Left ventricle myocardium superior (tissue), 1 donor: Measurements from ENCODE around the gene TULP4. TPM values are rescaled to one million over a fixed set of nuclear protein-coding genes. Genes with fewer than 3 reads are reported as not detected.
"Not testable (repeated sequence)": the region's sequence is repeated elsewhere in the genome, so short reads cannot be mapped to it uniquely, and the experiment has no call there.

Experiments
- ATAC-seq: fragments of 200-7000 bp; cut with Tn5 transposase; one replicate; pipeline ENCODE4 v1.9.1; 2020; ENCODE audit warnings: mild to moderate bottlenecking, moderate library complexity
- DNase-seq: peaks from one replicate; pipeline ENCODE4 v3.0.0-alpha.2; 2020
- intact Hi-C: fragments of 100-400 bp; cut with micrococcal nuclease; formaldehyde crosslinking; loops from one replicate; pipeline ENCODE4 v1.11.0; 2022
- total RNA-seq: library from RNA; stranded (reverse); fragmentation: NEBNext Ultra II Directional; extraction: Animal tissue kit (Norgen Biotek cat#: 25700); gene quantifications from one replicate; pipeline ENCODE4 v1.2.1, GENCODE V29; 2021
- donor health status: DM: no; HTN: yes; CAD: no; lungs with severe emphysema.

TULP4 gene
- total RNA-seq, 1 donor from 2014 or later = 101 TPM

- ATAC-seq (no peak), DNase-seq (no peak)
- intact Hi-C loops = no loop called here
Measured at GRCh38 chr6:158531970-158532369, 219.7 kb downstream of the TULP4 start.

GRCh38 chr6:158536084-158536890 is 224.0 kb downstream of the TULP4 start:
- ATAC-seq (peak; percentile 81), DNase-seq (peak; percentile 82)
- intact Hi-C loops = no loop called here

GRCh38 chr6:158536891-158537798 is 224.9 kb downstream of the TULP4 start:
- DNase-seq = no peak
- intact Hi-C loops = no loop called here
- peak; percentile 37 for ATAC-seq

GRCh38 chr6:158538741-158539140 is 226.5 kb downstream of the TULP4 start:
- ATAC-seq = no peak
- DNase-seq = no peak
- intact Hi-C loops = no loop called here

GRCh38 chr6:158539413-158539812 is 227.1 kb downstream of the TULP4 start:
- ATAC-seq (no peak), DNase-seq (no peak)
- intact Hi-C loops = no loop called here

- no peak for ATAC-seq
- intact Hi-C loops = no loop called here
- DNase-seq = no peak
Measured at GRCh38 chr6:158539881-158540280, 227.6 kb downstream of the TULP4 start.

- ATAC-seq (no peak), DNase-seq (no peak)
- intact Hi-C loops = no loop called here
Measured at GRCh38 chr6:158543606-158544185, 231.4 kb downstream of the TULP4 start.

- DNase-seq (no peak), ATAC-seq (no peak)
- intact Hi-C loops = no loop called here
Measured at GRCh38 chr6:158544428-158544827, 232.2 kb downstream of the TULP4 start.

GRCh38 chr6:158545043-158545966 is 233.0 kb downstream of the TULP4 start:
- no peak for ATAC-seq
- no peak for DNase-seq
- intact Hi-C loops = no loop called here

- intact Hi-C loops = no loop called here
- no peak for DNase-seq
- no peak for ATAC-seq
Measured at GRCh38 chr6:158548418-158549161, 236.3 kb downstream of the TULP4 start.

GRCh38 chr6:158552055-158552795 is 240.0 kb downstream of the TULP4 start:
- intact Hi-C loops = no loop called here
- no peak for ATAC-seq
- DNase-seq = no peak

- no peak for ATAC-seq
- no peak for DNase-seq
- intact Hi-C loops = no loop called here
Measured at GRCh38 chr6:158552796-158553138, 240.5 kb downstream of the TULP4 start.

GRCh38 chr6:158554611-158555361 is 242.5 kb downstream of the TULP4 start:
- intact Hi-C loops = no loop called here
- DNase-seq = no peak

GRCh38 chr6:158556113-158556512 is 243.8 kb downstream of the TULP4 start:
- ATAC-seq (no peak), DNase-seq (no peak)
- intact Hi-C loops = no loop called here

More at GRCh38 chr6:158554611-158555361, 242.5 kb downstream of the TULP4 start:
- ATAC-seq = no peak

- ATAC-seq, intact Hi-C loops, DNase-seq: not testable (repeated sequence)
Measured at GRCh38 chr6:158557110-158557509, 244.8 kb downstream of the TULP4 start.

- no peak for ATAC-seq
- no peak for DNase-seq
- intact Hi-C loops = no loop called here
Measured at GRCh38 chr6:158557927-158558326, 245.7 kb downstream of the TULP4 start.
